ENCODE data around the gene STK17A.

GRCh38 chr7:43535031-43535451, 47.9 kb upstream of the STK17A start:
- TF ChIP-seq CTCF (conservative IDR thresholded peaks at IDR 0.05 in 1 of 2, IDR thresholded peaks at IDR 0.05 in 1 of 2; ENCODE audit: low read depth in 1 of 2, low read length in 2 of 2) (no peak), EZH2 (IDR thresholded peaks at IDR 0.05; ENCODE audit: low read length, missing control alignments) (no peak)
